Non-pigmented ciliary epithelial cell (primary cell): ENCODE measurements around the gene EGLN2.
"Not testable (repeated sequence)": the region's sequence is repeated elsewhere in the genome, so short reads cannot be mapped to it uniquely, and the experiment has no call there.

Source experiments
- DNase-seq: peaks from one replicate; pipeline ENCODE4 v3.0.0-alpha.2; 2010; ENCODE audit warnings: low read depth

The EGLN2 gene

DNA sequence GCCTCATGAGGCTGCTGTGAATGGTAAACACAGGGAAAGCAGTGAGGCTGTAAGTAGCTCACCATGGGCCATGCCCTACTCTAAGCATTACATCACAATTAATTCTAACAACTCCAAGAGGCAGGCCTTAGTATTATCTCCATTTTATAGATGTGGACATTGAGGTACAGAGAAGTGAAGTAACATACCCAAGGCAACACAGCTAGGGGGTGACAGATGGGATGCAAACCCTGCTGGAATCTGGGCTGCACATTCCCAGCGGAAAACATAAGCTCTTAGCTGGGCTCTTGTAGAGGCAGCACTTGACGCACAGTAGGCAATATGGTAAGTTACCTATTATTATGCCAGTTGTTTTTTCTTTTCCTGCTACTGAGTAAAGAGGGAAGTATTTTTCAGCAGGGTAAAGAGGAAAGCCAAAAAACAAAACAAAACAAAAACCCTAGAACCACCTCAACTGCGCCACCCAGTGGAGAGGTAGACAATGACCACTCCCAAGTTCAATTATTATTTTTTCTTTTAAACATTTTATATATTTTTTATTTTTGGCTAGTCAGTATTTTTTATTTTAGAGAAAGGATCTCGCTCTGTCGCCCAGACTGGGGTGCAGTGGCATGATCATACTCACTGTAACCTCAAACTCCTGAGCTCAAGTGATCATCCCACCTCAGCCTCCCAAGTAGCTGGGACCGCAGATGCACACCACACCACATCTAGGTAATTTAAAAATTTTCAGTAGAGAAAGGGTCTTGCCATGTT lies 20.7 kb downstream of the EGLN2 start:
- DNase-seq, result not testable (repeated sequence)

DNA sequence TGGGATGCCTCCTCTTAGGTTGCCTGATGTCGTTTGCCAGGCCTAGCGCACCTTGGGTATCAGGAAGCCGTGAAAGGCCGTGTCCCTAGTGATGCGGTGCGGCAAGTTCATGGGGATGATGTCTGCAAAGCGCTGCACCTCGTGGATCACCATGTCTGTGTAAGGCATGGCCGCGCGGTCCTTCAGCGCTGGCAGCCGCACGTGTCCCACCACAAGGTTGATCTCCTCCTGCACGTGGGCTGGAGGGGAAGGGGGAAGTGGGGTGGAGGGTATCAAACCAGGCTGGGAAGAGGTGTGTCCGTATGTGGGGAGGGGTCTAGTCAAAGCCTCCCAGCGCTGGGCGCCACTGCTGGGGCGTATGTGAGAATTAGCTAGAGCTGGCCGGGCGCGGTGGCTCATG lies 23.2 kb downstream of the EGLN2 start:
- no peak for DNase-seq

DNA sequence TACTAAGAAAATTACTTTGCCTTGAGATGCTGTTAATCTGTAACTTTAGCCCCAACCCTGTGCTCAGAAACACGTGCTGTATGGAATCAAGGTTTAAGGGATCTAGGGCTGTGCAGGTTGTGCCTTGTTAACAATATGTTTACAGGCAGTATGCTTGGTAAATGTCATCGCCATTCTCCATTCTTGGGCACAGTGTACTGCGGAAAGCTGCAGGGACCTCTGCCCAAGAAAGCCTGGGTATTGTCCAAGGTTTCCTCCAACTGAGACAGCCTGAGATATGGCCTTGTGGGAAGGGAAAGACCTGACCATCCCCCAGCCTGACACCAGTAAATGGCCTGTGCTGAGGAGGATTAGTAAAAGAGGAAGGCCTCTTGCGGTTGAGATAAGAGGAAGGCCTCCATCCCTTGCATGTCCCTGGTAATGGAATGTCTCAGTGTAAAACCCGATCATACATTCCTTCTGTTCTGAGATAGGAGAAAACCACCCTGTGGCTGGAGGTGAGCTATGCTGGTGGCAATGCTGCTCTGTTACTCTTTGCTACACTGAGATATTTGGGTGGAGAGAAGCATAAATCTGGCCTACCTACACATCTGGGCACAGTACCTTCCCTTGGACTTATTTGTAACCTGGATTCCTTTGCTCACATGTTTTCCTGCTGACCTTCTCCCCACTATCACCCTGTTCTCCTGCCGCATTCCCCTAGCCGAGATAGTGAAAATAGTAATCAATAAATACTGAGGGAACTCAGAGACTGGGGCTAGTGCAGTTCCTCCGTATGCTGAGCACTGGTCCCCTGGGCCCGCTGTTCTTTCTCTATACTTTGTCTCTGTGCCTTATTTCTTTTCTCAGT lies 23.9 kb downstream of the EGLN2 start:
- DNase-seq, result not testable (repeated sequence)

DNA sequence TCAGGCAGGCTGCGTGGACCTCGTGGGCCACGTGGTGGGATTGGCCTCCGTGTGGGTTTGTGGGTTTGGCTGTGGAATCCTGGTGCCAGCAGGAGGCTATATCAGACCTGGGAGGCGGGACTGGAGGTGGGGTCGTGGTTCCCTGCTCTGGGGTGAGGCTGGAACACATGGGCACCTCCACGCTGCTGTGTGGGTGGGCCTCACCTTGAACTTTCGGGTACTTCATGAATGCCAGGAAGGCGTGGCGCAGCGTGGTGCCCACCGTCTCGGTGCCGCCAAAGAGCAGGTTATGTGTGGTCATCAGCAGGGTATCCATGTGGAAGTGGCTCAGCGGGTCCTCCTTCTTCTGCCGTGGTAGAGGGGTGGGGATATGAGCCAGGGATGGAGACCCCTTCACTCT lies 25.9 kb downstream of the EGLN2 start:
- DNase-seq, result not testable (repeated sequence)

DNA sequence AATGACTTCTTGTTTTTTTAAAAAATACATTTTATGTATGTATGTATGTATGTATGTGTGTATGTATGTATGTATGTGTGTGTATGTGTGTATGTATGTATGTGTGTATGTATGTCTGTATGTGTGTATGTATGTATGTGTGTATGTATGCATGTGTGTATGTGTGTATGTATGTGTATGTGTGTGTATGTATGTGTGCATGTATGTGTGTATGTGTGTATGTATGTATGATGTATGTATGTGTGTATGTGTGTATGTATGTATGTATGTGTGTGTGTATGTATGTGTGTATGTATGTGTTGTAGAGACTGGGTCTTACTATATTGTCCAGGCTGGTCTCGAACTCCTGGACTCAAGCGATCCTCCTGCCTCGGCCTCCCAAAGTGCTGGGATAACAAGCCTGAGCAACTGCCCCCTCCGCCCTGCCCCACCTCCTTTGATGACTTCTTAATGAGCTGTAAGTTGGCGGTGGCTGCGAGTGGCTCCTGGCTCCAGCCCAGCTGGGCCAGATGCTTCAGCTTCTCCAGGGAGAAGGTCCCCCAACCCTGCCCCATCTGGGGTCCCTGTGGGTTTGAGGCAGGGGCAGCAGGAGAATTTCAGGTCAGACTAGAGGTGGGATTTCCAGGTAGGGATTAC lies 26.6 kb downstream of the EGLN2 start:
- DNase-seq, result not testable (repeated sequence)

DNA sequence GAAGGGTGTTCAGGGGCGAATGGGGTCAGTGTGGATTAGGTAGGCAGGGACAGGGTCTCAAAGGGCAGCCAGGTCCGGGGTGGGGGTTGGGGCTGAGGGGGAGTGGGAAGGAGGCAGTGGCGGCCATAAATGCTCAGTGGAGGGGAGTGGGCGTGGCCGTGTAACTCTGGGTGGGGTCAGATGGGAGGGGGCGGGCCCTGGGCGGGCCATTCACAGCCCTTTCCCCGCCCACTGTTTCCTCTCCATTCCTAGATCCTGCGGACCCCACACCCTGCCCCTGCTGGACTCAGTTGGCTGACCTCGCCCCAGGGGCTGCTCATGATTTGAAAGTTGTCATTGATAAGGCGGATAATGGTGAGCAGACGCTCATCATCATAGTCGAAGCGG lies 27.3 kb downstream of the EGLN2 start:
- not testable (repeated sequence) for DNase-seq

DNA sequence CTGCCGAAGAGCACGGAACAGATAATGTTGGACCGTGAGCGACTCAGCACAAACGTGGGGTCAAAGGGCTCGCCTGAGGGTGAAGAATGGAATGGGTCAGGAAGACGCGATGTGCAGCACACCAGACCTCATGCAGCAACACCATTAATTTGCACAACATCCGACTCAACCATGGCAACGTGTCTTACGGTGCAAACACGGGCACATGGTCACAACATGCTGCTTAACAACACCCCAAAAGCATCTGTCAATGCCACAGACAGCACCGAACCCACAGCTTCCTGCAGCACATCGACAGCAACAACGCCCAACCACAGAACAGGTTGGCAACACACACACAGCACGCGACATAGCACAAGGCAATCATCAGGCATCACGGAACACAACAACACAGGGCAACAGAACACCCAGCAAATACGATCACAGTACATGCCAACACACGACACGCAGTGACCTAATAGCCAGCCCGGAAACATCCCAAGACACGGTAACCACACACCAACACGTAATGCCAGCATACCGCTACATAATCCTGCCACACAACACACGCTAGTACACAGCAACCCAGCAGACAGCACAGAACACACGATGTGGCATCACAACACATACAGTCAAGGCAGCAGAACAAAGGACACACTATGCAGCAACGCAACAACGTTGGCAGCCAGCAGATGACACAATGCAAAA lies 27.9 kb downstream of the EGLN2 start:
- DNase-seq, result not testable (repeated sequence)

DNA sequence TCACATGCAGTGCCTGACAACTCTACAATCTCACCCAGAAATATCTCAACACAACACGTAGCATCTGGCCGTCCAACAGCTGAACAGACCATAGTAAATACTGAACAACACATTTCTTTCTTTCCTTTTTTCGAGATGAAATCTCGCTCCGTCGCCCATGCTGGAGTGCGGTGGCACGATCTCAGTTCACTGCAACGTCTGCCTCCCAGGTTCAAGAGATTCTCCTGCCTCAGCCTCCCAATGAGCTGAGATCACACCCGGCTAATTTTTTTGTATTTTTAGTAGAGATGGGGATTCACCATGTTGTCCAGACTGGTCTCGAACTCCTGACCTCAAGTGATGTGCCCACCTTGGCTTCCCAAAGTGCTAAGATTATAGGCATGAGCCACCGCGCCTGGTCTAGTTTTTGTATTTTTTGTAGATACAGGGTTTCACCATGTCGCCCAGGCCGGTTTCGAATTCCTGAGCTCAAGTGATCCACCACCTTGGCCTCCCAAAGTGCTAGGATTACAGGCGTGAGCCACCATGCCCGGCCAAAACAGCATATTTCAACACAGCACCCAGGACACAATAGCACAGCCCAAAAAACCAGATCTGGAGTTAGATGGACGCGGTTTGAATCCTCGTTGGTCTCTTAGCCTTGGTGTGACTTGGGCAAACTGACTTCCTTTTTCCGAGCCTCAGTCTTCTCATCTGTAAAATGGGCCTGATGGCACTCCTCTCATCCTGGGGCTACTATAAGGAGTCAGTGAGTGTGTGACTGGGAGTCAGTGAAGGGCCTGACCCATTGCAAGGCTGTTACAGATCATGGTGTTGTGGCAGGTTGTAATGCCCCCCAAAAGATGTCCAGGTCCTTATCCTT lies 28.6 kb downstream of the EGLN2 start:
- no peak for DNase-seq

DNA sequence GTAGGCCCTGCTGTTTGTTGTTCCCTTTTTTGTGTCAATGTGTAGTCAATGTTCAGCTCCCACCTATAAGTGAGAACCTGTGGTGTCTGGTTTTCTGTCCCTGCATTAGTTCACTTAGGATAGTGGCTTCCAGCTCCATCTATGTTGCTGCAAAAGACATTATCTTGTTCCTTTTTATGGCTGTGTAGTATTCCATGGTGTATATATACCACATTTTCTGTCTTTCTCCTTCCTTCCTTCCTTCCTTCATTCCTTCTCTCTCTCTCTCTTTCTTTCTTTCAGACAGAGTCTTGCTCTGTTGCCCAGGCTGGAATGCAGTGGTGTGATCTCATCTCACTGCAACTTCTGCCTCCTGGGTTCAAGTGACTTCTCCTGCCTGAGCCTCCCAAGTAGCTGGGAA lies 30.2 kb downstream of the EGLN2 start:
- no peak for DNase-seq

DNA sequence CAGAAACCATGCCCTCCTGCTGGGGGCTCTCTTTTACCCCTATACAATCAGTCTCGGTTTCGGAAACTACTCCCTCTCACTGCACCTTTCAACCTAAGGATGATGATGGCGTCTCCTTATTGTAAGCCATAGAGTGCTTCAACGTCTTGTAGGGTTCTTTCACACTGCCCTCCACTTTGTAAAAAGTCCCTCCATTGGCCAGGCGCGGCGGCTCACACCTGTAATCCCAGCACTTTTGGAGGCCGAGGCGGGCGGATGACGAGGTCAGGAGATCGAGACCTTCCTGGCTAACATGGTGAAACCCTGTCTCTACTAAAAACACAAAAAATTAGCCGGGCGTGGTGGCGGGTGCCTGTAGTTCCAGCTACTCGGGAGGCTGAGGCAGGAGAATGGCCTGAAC lies 31.8 kb downstream of the EGLN2 start:
- not testable (repeated sequence) for DNase-seq

DNA sequence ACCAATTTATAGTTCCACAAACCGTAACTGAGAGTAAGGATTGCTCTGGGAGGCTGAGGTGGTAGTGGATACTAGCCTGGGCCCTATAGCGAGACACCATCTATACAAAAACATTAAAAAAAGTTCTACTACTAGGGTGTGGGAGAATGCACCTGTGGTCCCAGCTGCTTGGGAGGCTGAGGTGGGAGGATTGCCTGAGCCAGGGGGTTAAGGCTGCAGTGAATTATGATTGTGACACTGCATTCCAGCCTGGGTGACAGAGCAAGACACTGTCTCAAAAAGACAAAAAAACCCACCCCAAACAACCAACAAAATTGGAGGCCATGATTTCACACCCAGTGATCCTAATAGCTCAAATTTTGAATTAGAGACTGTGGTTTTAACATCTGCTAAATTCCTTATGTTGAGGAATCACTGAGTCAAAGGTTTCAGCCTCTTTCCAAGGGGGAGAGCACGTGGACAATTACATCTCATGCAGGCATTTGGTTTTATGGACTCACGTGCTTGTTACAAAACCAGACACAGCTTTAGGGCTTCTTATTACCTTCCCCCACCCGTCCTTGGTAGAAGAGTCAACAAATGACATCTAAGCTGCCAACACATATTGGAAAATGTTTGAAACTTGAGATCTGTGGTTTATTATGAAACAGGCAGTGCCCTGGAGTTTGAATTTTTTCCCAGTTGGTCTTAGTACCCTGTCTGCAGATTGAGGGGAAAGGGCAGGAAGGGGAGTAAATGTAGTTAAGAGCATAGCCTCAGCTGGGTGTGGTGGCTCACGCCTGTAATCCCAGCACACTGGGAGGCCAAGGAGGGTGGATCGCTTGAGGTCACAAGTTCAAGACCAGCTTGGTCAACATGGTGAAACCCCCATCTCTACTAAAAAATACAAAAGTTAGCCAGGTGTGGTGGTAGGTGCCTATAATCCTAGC lies 32.8 kb downstream of the EGLN2 start:
- peak; percentile 55 for DNase-seq

DNA sequence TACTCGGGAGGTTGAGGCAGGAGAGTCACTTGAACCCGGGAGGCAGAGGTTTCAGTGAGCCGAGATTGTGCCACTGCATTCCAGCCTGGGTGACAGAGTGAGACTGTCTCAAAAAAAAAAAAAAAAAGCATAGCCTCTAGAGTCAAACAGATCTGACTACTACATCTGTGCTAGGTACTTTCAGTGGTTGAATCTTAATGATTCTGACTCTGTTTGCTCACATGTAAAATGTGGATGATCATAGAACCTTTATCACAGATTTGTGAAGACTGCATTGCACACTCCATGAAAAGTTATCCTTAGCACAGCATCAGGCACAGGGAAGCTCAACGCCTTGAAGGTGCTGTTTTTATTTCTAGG lies 33.4 kb downstream of the EGLN2 start:
- DNase-seq, result not testable (repeated sequence)

DNA sequence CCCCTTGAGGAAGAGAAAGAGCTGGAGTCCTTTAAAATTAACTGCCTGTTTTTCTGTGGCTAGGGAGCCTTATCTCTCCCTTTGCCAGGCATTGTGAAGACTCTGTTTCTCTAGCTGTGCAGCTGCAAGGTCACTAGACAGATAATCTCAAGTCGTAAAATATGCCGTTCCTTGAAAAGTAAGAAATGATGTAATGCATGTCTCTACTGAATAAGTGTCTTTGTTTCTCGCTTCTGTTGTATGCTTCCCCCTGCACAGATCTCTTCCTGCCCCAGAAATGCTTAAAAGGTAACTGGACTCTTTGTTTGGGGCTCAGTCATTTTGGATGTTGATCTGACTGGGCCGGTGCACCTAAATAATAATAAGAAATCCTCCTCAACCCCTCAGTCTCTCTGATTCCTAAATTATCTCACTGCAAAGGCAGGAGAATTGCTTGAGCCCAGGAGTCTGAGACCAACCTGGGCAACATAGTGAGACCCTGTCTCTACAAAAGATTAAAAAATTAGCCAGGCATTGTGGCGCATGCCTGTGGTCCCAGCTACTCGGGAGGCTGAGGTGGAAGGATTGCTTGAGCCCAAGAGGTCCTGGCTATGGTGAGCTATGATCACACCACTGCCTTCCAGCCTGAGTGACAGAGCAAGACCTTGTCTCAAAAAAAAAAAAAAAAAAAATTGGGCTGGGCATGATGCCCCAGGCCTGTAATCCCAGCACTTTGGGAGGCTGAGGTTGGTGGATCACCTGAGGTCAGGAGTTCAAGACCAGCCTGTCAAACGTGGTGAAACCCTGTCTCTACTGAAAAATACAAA lies 34.9 kb downstream of the EGLN2 start:
- not testable (repeated sequence) for DNase-seq

DNA sequence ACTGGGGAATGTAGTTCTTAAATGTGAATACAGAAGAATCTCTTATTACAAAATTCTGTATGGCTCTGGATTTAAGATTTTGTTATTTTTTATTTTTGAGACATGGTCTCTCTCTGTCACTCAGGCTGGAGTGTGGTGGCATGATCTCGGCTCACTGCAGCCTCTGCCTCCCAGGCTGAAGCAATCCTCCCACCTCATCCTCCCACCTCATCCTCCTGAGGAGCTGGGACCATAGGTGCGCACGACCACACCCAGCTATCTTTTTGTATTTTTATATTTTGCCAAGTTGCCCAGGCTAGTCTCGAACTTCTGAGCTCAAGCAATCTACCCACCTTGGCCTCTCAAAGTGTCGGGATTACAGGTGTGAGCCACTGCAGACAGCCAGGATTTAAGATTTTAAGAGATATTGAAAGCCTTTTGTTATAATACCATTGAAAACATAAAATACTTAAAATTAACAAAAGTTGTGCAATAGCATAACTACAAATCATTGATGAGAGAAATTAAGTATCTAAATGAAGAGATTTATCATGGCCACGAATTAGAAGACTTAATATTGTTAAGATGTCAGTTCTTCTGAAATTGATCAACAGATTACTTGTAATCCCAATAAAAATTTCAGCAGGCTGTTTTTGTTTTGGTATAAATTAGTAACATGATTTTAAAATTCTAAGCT lies 37.9 kb downstream of the EGLN2 start:
- no peak for DNase-seq

DNA sequence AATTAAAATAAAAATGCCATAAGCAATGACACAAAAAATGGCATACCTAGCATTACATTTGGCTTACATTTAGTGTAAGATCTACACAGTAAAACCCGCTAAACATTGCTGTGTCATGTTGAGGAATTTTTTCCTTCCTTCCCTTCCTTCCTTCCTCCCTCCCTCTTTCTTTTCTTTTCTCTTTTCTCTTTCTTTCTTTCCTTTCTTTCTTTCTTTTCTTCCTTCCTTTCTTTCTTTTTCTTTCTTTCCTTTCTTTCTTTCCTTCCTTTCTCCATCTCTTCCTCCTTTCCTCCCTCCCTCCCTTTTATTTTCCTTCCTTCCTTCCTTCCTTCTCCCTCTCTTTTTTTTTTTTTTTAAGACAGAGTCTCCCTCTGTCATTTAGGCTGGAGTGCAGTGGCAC lies 39.5 kb downstream of the EGLN2 start:
- not testable (repeated sequence) for DNase-seq

DNA sequence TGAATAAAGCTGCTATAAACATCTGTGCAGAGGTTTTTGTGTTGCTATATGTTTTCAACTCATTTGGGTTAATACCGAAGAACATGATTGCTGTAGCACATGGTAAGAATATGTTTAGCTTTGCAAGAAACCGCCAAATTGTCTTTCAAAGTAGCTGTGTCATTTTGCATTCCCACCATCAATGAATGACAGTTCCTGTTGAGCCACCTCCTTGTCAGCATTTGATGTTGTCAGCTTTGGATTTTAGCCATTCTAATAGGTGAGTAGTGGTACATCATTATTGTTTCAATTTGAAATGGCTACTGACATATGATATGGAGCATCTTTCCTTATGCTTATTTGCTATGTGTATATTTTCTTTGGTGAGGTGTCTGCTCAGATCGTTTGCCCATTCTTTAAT lies 43.0 kb downstream of the EGLN2 start:
- not testable (repeated sequence) for DNase-seq

DNA sequence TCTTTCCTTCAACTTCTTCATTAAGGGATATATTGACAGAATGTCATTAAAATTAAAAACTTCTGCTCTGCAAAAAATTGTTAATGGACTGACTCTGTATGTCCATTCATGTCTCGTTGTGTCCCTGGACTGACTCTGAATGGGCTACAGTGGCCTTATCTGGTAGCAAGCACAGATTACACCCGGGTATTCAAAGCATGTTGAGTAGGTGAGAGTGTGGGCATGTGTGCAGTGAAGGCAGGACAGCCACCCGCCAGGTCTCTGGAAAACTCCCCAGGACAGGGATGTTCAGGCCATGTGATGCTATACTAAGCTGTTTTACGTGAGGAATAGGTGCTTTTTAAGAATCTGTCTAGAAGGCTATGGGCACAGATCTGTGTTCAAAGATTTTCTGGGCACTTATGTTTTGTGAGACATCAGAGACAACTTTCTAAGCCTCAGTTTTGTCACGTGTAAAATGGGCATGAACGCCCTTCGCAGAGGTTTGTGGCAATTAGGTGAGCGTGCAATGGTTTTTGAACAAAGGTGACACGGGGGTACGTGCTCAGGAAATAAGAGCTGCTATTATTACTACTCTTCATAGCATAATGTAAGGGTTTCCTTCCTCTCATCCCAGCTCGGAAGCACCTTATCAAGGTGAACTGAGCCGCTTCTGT lies 44.1 kb downstream of the EGLN2 start:
- not testable (repeated sequence) for DNase-seq

DNA sequence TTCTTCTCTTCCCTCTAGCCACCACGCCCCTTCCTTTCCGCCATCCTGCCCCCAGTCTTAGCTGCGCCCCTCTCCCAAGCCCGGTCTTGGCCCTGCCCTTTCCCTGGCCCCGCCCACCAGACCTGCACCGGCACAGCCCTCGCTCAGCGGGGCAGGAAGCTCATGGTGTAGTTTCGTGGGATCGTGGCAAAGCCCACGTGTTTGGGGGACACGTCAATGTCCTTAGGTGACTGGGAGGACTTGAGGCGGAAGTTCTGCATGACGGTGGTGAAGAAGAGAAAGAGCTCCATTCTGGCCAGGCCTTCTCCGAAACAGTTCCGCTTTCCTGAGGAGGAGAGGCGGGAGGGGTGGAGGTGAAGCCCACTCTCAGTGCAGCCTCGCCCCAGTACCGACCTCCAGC lies 44.7 kb downstream of the EGLN2 start:
- not testable (repeated sequence) for DNase-seq
